CD14-positive monocyte (primary cell): ENCODE data around the gene FSHR. TPM values are rescaled to one million over a fixed set of nuclear protein-coding genes. Genes with fewer than 3 reads are reported as not detected.

Source experiments
- DNase-seq, 3 donors: peaks; one replicate each; pipeline ENCODE4 v3.0.0-alpha.2; 2011 to 2022
- H2AFZ ChIP-seq: 2 replicates; pipeline ENCODE4 v1.6.0; 2012; ENCODE audit warnings: mild to moderate bottlenecking, low read depth, low read length, inconsistent platforms; ENCODE audit not compliant: insufficient read depth, poor library complexity, severe bottlenecking
- H3K27ac ChIP-seq, 2 donors: 1 replicate in 1 of 2; 2 replicates in 1 of 2; pipeline ENCODE4 v1.5.1; 2012 to 2013; ENCODE audit warnings: low read length in 2 of 2, control low read depth in 1 of 2, inconsistent platforms in 1 of 2, low read depth in 1 of 2, mild to moderate bottlenecking in 1 of 2
- H3K27me3 ChIP-seq, 2 donors: one replicate each; pipeline versions ENCODE4 v1.6.0 to v1.6.1; 2011 to 2013; ENCODE audit warnings: low read length in 2 of 2; ENCODE audit not compliant: control insufficient read depth in 2 of 2, insufficient read depth in 2 of 2
- H3K36me3 ChIP-seq, 2 donors: replicated peaks in 1 of 2; 1 replicate in 1 of 2; 2 replicates in 1 of 2; pipeline versions ENCODE4 v1.5.1 to v1.6.1; 2012 to 2013; ENCODE audit warnings: low read length in 2 of 2, control low read depth in 1 of 2, inconsistent platforms in 1 of 2, mild to moderate bottlenecking in 1 of 2; ENCODE audit not compliant: insufficient read depth in 2 of 2, control insufficient read depth in 1 of 2
- H3K4me1 ChIP-seq, 2 donors: 1 replicate in 1 of 2; 2 replicates in 1 of 2; pipeline versions ENCODE4 v1.5.1 to v1.6.1; 2012 to 2013; ENCODE audit warnings: low read length in 2 of 2, control low read depth in 1 of 2, inconsistent platforms in 1 of 2, mild to moderate bottlenecking in 1 of 2, moderate library complexity in 1 of 2; ENCODE audit not compliant: insufficient read depth in 2 of 2, control insufficient read depth in 1 of 2
- H3K4me2 ChIP-seq: replicated peaks from 2 replicates; pipeline ENCODE3; 2012; ENCODE audit warnings: low read length, moderate library complexity, mild to moderate bottlenecking; ENCODE audit not compliant: poor library complexity, severe bottlenecking; ENCODE audit errors: extremely low read depth
- H3K4me3 ChIP-seq, 3 experiments: fragments of 200-600 bp in 1 of 3; sonication (generic) in 1 of 3; replicated peaks in 1 of 3; 1 replicate in 2 of 3; 2 replicates in 1 of 3; pipeline ENCODE4 v1.5.1; 2011 to 2013; ENCODE audit warnings: low read length in 3 of 3, mild to moderate bottlenecking in 3 of 3, control low read depth in 2 of 3, low read depth in 2 of 3, inconsistent platforms in 1 of 3, moderate library complexity in 1 of 3
- H3K79me2 ChIP-seq: 2 replicates; pipeline ENCODE4 v1.6.0; 2012; ENCODE audit warnings: mild to moderate bottlenecking, control low read depth, inconsistent platforms, low read length, moderate library complexity; ENCODE audit not compliant: insufficient read depth
- H3K9ac ChIP-seq: 2 replicates; pipeline ENCODE4 v1.6.0; 2017; ENCODE audit warnings: low read length, mild to moderate bottlenecking; ENCODE audit not compliant: insufficient read depth, poor library complexity, severe bottlenecking
- H3K9me3 ChIP-seq, 2 donors: replicated peaks in 1 of 2; 1 replicate in 1 of 2; 2 replicates in 1 of 2; pipeline versions ENCODE4 v1.5.1 to v1.6.1; 2012 to 2013; ENCODE audit warnings: low read length in 2 of 2, control low read depth in 1 of 2; ENCODE audit not compliant: control insufficient read depth in 1 of 2, insufficient read depth in 1 of 2
- H4K20me1 ChIP-seq: 2 replicates; pipeline ENCODE4 v1.6.0; 2012; ENCODE audit warnings: mild to moderate bottlenecking, low read length, control low read depth, moderate library complexity; ENCODE audit not compliant: insufficient read depth
- H3K27ac Mint-ChIP-seq, 7 donors: one replicate each; pipeline ENCODE4 v1.8.0; 2020; ENCODE audit warnings: mild to moderate bottlenecking in 7 of 7, mixed read lengths in 7 of 7, moderate library complexity in 6 of 7, inconsistent platforms in 2 of 7
- H3K27me3 Mint-ChIP-seq, 3 donors: one replicate each; pipeline ENCODE4 v1.8.0; 2021 to 2022; ENCODE audit warnings: low read depth in 3 of 3, mild to moderate bottlenecking in 3 of 3, mixed read lengths in 3 of 3, moderate library complexity in 3 of 3, inconsistent platforms in 1 of 3
- H3K36me3 Mint-ChIP-seq, 2 donors: one replicate each; pipeline ENCODE4 v1.8.0; 2020; ENCODE audit warnings: mixed read lengths in 2 of 2, inconsistent platforms in 1 of 2, mild to moderate bottlenecking in 1 of 2
- H3K4me1 Mint-ChIP-seq: one replicate; pipeline ENCODE4 v1.8.0; 2020; ENCODE audit warnings: mild to moderate bottlenecking, mixed read lengths
- H3K4me3 Mint-ChIP-seq, 2 donors: one replicate each; pipeline ENCODE4 v1.8.0; 2020; ENCODE audit warnings: mild to moderate bottlenecking in 2 of 2, mixed read lengths in 2 of 2, moderate library complexity in 1 of 2
- H3K9me3 Mint-ChIP-seq, 7 donors: one replicate each; pipeline ENCODE4 v1.8.0; 2020 to 2022; ENCODE audit warnings: mixed read lengths in 7 of 7, mild to moderate bottlenecking in 6 of 7, moderate library complexity in 6 of 7, inconsistent platforms in 2 of 7
- WGBS: methylation state at CpG from one replicate; pipeline ENCODE4 v1.1.5; 2013; ENCODE audit warnings: missing lambda C conversion rate; ENCODE audit not compliant: insufficient coverage; 5-methylcytosine and 5-hydroxymethylcytosine counted together
- intact Hi-C, 2 donors: fragments of 100-400 bp; cut with micrococcal nuclease; formaldehyde crosslinking; loops; one replicate each; pipeline versions ENCODE4 v1.15.0 to v1.15.1; 2023
- polyA plus RNA-seq, 3 donors: library from polyadenylated mRNA; depleted of rRNA in 1 of 3; unstranded in 2 of 3; stranded (reverse) in 1 of 3; fragments of 300-500 nt in 2 of 3; fragments of >200 nt in 1 of 3; fragmentation: Illumina TruSeq in 2 of 3; gene quantifications; 1 replicate in 2 of 3; 2 replicates in 1 of 3; pipeline ENCODE4 v1.2.3, GENCODE V29; 2012 to 2021
- TF ChIP-seq, protein P1 (sequence below): fragments of 200-600 bp; IDR thresholded peaks from one replicate; pipeline ENCODE4 v1.8.0; 2022; ENCODE audit warnings: antibody characterized with exemption, mild to moderate bottlenecking

FSHR gene
- polyA plus RNA-seq, 3 donors: not detected

GRCh38 chr2:49067971-49068370, 86.3 kb downstream of the FSHR start:
- H3K4me3 Mint-ChIP-seq: no peak overlapping the region
- no peaks in the 10 kb centered on the region for H3K36me3 ChIP-seq
- no CpG with 5 or more reads among the region's 2 CpGs for WGBS

DNA sequence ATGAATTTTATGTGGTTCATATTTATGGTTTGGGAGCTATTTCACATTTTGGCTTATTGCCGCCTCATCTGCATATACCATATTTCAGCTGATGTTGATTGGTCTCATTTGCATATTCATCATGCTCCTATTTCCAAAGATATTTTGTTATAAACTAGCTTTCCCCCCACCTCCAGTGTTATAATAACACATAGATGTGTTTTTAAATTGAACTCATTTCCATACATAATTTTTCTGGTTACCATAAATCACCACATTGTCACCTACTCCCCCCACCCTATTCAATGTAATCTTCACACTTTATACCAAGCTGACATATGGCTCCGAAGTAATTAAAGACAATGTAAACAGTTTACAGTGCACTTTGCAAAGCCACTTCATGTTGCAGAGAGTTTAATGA, 101.2 kb downstream of the FSHR start:
- no peaks in the 10 kb centered on the region for H3K27me3 Mint-ChIP-seq
- no CpG with 5 or more reads among the region's 2 CpGs for WGBS
- Histone ChIP-seq H3K27me3 (no peaks in the 10 kb centered on the region), H4K20me1 (no peaks in the 10 kb centered on the region), H2AFZ (no peak overlapping the region), H3K9ac (no peak overlapping the region), H3K4me2 (no peak overlapping the region), H3K9me3 (peaks cover 7 to 9% of the 10 kb centered on the region in 2 donors), H3K27ac (no peak overlapping the region), H3K4me3 (no peak overlapping the region), H3K36me3 (no peaks in the 10 kb centered on the region), H3K79me2 (no peaks in the 10 kb centered on the region), H3K4me1 (no peaks in the 10 kb centered on the region)
- no peak overlapping the region for H3K27ac Mint-ChIP-seq
- DNase-seq: no peak
- H3K4me3 Mint-ChIP-seq: no peak overlapping the region
- intact Hi-C loops: no loop called here
- no peaks in the 10 kb centered on the region for H3K36me3 Mint-ChIP-seq
- TF ChIP-seq, protein P1, sequence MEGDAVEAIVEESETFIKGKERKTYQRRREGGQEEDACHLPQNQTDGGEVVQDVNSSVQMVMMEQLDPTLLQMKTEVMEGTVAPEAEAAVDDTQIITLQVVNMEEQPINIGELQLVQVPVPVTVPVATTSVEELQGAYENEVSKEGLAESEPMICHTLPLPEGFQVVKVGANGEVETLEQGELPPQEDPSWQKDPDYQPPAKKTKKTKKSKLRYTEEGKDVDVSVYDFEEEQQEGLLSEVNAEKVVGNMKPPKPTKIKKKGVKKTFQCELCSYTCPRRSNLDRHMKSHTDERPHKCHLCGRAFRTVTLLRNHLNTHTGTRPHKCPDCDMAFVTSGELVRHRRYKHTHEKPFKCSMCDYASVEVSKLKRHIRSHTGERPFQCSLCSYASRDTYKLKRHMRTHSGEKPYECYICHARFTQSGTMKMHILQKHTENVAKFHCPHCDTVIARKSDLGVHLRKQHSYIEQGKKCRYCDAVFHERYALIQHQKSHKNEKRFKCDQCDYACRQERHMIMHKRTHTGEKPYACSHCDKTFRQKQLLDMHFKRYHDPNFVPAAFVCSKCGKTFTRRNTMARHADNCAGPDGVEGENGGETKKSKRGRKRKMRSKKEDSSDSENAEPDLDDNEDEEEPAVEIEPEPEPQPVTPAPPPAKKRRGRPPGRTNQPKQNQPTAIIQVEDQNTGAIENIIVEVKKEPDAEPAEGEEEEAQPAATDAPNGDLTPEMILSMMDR: no peak
- peaks cover 6 to 13% (median 8%) of the 10 kb centered on the region in 7 donors for H3K9me3 Mint-ChIP-seq
- no peaks in the 10 kb centered on the region for H3K4me1 Mint-ChIP-seq

More at GRCh38 chr2:49067971-49068370, 86.3 kb downstream of the FSHR start:
- Histone ChIP-seq H3K27ac (no peak overlapping the region), H2AFZ (no peak overlapping the region), H3K79me2 (no peaks in the 10 kb centered on the region), H3K4me1 (no peaks in the 10 kb centered on the region), H3K9me3 (no peaks in the 10 kb centered on the region), H3K4me3 (no peak overlapping the region), H4K20me1 (no peaks in the 10 kb centered on the region), H3K9ac (no peak overlapping the region), H3K27me3 (no peaks in the 10 kb centered on the region), H3K4me2 (no peak overlapping the region)
- DNase-seq: no peak
- H3K36me3 Mint-ChIP-seq: no peaks in the 10 kb centered on the region
- H3K27ac Mint-ChIP-seq: no peak overlapping the region
- intact Hi-C loops: no loop called here
- TF ChIP-seq, protein P1: no peak
- no peaks in the 10 kb centered on the region for H3K27me3 Mint-ChIP-seq
- peaks cover 0 to 6% (median 2%) of the 10 kb centered on the region in 7 donors for H3K9me3 Mint-ChIP-seq
- no peaks in the 10 kb centered on the region for H3K4me1 Mint-ChIP-seq
